NB4 (cell line): Measurements from ENCODE around the gene LAMC2.

ENCODE experiments used
- DNase-seq: peaks from one replicate; pipeline ENCODE4 v3.0.0; 2010; ENCODE audit warnings: low read depth
- H3K4me3 ChIP-seq: one replicate; pipeline ENCODE4 v1.5.1; 2011; ENCODE audit warnings: mild to moderate bottlenecking, low read depth, low read length, moderate library complexity
- MYC ChIP-seq: IDR thresholded peaks from 2 replicates; pipeline ENCODE4 v1.6.1; 2011; ENCODE audit warnings: low read depth, low read length
- POLR2A ChIP-seq: IDR thresholded peaks from 2 replicates; pipeline ENCODE4 v1.6.1; 2011; ENCODE audit warnings: mild to moderate bottlenecking; ENCODE audit not compliant: insufficient read length; ENCODE audit errors: extremely low read depth
- TF ChIP-seq, protein P1 (sequence below): IDR thresholded peaks from one replicate; pipeline ENCODE4 v1.5.1; 2012; ENCODE audit warnings: low read depth, low read length
- TF ChIP-seq, protein P2 (sequence below): IDR thresholded peaks from 2 replicates; pipeline ENCODE4 v1.6.1; 2011; ENCODE audit warnings: low read depth, low read length

The LAMC2 gene

DNA sequence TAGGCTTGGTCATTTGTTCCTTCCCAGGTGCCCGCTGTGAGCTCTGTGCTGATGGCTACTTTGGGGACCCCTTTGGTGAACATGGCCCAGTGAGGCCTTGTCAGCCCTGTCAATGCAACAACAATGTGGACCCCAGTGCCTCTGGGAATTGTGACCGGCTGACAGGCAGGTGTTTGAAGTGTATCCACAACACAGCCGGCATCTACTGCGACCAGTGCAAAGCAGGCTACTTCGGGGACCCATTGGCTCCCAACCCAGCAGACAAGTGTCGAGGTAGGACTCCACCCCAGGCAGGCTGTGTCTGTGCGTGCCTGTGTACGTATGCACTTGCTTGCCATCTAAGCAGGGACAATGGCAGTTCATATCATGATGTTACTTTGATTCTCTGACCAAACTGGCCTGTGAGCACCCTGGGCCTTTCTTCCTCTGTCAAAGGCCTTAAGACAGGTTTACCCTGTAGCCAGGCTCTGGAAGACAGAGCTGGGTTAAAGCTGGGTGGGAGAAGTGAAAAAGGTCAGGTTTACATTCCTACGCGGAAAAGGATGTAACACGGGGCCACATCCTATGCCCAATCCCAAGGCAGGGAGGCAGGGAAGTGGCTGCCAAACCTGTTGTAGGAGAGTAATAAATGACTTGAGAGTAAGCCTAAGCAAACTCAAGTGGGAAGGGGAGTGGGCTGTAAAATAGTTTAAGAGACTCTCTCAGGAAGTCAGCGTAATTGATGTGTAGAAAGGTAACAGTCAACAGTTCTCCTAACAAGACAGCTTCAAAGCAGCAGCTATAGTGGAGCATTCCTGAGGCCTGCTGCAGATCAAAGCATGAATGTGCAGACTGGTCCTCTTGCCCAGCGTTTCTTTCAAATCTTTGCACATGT, 42.5 kb downstream of the LAMC2 start:
- H3K4me3 ChIP-seq: no peak overlapping the region
- DNase-seq: no peak
- TF ChIP-seq, protein P1, sequence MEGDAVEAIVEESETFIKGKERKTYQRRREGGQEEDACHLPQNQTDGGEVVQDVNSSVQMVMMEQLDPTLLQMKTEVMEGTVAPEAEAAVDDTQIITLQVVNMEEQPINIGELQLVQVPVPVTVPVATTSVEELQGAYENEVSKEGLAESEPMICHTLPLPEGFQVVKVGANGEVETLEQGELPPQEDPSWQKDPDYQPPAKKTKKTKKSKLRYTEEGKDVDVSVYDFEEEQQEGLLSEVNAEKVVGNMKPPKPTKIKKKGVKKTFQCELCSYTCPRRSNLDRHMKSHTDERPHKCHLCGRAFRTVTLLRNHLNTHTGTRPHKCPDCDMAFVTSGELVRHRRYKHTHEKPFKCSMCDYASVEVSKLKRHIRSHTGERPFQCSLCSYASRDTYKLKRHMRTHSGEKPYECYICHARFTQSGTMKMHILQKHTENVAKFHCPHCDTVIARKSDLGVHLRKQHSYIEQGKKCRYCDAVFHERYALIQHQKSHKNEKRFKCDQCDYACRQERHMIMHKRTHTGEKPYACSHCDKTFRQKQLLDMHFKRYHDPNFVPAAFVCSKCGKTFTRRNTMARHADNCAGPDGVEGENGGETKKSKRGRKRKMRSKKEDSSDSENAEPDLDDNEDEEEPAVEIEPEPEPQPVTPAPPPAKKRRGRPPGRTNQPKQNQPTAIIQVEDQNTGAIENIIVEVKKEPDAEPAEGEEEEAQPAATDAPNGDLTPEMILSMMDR: no peak
- TF ChIP-seq, protein P2, sequence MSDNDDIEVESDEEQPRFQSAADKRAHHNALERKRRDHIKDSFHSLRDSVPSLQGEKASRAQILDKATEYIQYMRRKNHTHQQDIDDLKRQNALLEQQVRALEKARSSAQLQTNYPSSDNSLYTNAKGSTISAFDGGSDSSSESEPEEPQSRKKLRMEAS: no peak
- no peak for TF ChIP-seq POLR2A
- TF ChIP-seq MYC: no peak

DNA sequence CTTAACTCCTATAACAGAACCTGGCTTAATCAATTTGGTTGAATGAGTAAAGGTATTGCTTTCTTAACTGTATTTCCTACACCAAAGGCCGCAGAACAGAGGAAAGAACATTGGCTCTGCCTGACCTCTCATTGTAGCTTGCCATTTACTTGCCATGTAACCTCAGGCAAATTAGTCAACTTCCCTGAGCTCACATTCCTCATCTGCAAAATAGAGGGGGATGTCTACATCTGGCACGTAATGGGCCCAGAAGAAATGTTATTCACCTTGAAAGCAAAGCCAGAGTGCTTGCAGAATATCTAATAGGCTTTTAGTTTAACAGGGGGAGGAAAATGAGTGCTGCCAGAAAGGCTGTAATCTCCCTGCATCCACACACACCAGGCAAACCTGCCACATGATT, 44.3 kb downstream of the LAMC2 start:
- H3K4me3 ChIP-seq: no peak overlapping the region
- TF ChIP-seq POLR2A: no peak
- TF ChIP-seq, protein P2: no peak
- TF ChIP-seq, protein P1: no peak
- TF ChIP-seq MYC: no peak
- no peak for DNase-seq

DNA sequence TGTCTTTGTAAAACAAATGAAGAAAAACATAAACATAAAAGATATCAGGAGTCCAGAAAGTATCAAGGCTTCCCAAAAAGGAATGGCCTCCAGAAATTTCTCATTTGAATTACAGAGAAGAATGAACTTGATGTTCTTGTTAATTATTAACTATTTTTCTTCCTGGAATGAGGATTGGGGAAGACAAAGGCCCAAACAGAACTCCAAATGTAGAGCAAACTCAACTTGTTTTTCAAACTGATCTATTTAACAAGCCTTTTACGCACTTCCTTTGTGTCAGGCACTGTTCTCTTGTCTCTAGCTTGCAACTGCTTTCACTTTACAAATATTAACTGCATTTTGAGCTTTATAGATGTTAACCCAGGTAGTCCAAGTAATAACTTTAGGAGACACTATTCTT, 45.5 kb downstream of the LAMC2 start:
- H3K4me3 ChIP-seq: no peak overlapping the region
- TF ChIP-seq MYC: no peak
- no peak for TF ChIP-seq POLR2A
- TF ChIP-seq, protein P1: no peak
- TF ChIP-seq, protein P2: no peak
- DNase-seq: no peak

DNA sequence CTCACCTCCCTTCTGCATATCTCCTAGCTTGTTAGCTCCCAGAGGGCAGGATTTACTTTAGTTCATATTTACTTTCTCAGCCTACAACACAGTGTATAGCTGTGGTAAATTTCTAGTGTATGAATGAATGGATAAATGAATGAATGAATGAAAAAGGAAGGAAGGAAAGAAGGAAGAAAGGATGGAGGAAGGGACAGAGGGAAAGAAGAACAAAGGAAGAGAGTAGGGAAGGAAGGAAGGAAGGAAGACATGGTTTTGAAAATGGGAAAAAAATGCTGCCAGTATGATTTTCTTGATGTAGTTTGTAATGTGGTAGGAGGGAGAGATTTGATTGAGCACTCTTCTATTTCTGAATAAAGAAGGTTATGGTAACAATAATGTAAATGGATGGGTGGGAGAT, 47.0 kb downstream of the LAMC2 start:
- TF ChIP-seq MYC: no peak
- TF ChIP-seq, protein P2: no peak
- TF ChIP-seq POLR2A: no peak
- TF ChIP-seq, protein P1: no peak
- no peak for DNase-seq
- H3K4me3 ChIP-seq: no peak overlapping the region

DNA sequence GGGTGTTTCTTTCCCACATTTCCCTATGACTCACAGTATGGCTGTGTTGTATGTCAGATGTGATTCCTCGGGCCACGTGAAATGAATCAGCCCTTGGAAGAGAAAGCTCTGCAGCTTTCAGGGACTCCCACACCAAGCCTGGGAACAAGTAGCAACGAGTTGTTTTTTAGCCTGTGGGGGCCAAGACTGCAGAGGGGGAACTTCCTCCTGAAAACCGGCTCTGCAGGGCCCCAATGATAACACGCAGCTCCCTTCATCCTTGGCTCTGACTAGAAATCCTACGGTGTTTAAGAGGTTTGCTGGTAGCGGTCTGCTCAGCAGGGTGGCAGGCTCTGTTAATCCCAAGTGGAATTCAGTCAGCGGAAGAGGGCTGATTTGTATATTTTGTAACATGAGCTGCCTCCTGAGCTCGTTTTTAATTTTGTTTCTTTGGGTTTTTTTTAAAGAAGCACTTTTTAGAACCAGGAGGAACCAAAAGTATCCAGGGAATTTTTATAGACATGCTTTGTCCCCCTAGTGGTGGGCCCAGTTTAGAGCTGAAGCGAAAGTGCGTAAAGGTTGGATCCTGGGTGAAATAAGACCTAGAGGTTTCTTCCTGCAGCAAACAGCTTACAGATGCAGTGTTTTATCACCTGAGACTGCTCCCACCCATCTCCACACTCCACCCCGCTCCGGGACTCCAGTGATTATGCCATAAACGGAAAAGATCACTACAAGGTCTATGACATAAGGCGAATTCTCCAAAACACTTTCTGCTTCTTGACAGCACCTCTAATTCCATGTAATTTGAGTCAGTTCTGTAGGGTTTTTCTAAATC, 48.8 kb downstream of the LAMC2 start:
- TF ChIP-seq, protein P1: peak; percentile 59
- no peak for TF ChIP-seq MYC
- no peak overlapping the region for H3K4me3 ChIP-seq
- peak; percentile 61 for DNase-seq
